Vagina (tissue), 2 donors: Measurements from ENCODE around the gene FBXO10. TPM values are rescaled to one million over a fixed set of nuclear protein-coding genes. Genes with fewer than 3 reads are reported as not detected.

ENCODE experiments used
- DNase-seq, 2 donors: peaks; one replicate each; pipeline ENCODE4 v3.0.0-alpha.2; 2017; ENCODE audit errors: extremely low spot score in 2 of 2
- H3K27ac ChIP-seq: fragments of 200-600 bp; sonication (generic); one replicate; pipeline ENCODE4 v1.5.1; 2019
- H3K27me3 ChIP-seq: fragments of 200-600 bp; sonication (generic); one replicate; pipeline ENCODE4 v1.5.1; 2019
- H3K36me3 ChIP-seq, 2 donors: fragments of 200-600 bp; sonication (generic); one replicate each; pipeline ENCODE4 v1.5.1; 2017 to 2019
- H3K4me1 ChIP-seq: fragments of 200-600 bp; sonication (generic); one replicate; pipeline ENCODE4 v1.5.1; 2019
- H3K4me3 ChIP-seq, 2 donors: fragments of 200-600 bp; sonication (generic); 1 replicate in 1 of 2; 2 replicates in 1 of 2; pipeline ENCODE4 v1.5.1; 2016 to 2019
- H3K9me3 ChIP-seq: fragments of 200-600 bp; sonication (generic); one replicate; pipeline ENCODE4 v1.5.1; 2019
- POLR2A ChIP-seq, 2 donors: fragments of 450-650 bp; IDR thresholded peaks; one replicate each; pipeline ENCODE4 v1.6.1; 2017; ENCODE audit warnings: antibody characterized with exemption in 2 of 2, mild to moderate bottlenecking in 2 of 2, moderate library complexity in 2 of 2
- POLR2AphosphoS5 ChIP-seq, 2 donors: sonication (generic); formaldehyde crosslinking; IDR thresholded peaks; one replicate each; pipeline ENCODE4 v1.9.0; 2017; ENCODE audit warnings: antibody characterized with exemption in 2 of 2, mild to moderate bottlenecking in 2 of 2, low read depth in 1 of 2; ENCODE audit not compliant: insufficient read depth in 1 of 2
- intact Hi-C: fragments of 100-400 bp; cut with DNase I; formaldehyde crosslinking; loops from one replicate; pipeline ENCODE4 v1.15.1; 2023
- total RNA-seq: library from RNA; depleted of rRNA; stranded (reverse); fragments of >200 nt; gene quantifications from one replicate; pipeline ENCODE4 v1.2.3, GENCODE V29; 2016
- TF ChIP-seq, protein P1 (sequence below), 3 experiments: fragments of 450-650 bp in 2 of 3; fragments of 200-600 bp in 1 of 3; sonication (generic) in 1 of 3; IDR thresholded peaks; one replicate each; pipeline ENCODE4 v1.5.1; 2017 to 2019; ENCODE audit warnings: antibody characterized with exemption in 3 of 3, mild to moderate bottlenecking in 2 of 3, moderate library complexity in 2 of 3

The FBXO10 gene
- total RNA-seq, 1 donor from 2014 or later, result 14.0 TPM

DNA sequence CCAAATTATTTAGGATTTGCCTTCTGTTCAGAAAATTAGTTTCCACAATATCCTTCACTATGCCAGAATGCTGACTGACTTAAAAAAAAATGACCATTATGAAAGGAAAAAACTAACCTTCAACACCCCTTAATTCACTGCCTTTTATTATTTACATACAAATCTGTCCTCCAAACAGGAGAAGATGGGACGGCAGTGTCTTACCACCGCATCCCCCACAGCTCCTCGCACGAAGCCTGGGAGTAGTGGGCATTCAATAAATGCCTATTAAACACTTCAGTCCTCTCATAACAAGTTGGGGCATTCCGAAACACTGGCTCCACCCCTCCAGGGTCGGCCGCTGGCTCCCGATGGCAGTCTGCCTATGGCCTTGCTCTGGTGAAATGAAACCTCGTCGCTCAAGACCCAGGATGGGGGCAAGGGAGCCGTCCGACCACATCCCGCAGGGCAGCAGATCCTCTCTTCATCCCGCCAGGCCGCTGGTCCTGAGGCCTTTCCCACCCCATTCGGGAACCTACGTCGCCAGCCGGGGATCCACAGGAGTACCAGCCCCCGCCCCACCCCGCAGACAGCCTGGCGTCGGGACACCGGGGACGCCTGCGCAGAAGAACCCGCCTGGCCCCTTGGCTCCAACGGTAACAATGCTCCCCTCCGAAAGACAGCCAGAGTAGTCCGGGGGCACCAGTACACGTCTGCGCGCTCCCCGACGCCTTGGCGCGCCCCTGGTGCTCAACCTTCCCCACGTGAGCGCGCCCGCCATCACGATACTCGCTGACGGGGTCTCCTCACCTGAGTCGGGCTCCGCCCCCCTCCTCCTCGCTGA, 111.5 kb downstream of the FBXO10 start:
- H3K9me3 ChIP-seq, result no peaks in the 10 kb centered on the region
- TF ChIP-seq, protein P1, sequence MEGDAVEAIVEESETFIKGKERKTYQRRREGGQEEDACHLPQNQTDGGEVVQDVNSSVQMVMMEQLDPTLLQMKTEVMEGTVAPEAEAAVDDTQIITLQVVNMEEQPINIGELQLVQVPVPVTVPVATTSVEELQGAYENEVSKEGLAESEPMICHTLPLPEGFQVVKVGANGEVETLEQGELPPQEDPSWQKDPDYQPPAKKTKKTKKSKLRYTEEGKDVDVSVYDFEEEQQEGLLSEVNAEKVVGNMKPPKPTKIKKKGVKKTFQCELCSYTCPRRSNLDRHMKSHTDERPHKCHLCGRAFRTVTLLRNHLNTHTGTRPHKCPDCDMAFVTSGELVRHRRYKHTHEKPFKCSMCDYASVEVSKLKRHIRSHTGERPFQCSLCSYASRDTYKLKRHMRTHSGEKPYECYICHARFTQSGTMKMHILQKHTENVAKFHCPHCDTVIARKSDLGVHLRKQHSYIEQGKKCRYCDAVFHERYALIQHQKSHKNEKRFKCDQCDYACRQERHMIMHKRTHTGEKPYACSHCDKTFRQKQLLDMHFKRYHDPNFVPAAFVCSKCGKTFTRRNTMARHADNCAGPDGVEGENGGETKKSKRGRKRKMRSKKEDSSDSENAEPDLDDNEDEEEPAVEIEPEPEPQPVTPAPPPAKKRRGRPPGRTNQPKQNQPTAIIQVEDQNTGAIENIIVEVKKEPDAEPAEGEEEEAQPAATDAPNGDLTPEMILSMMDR (IDR thresholded peaks at IDR 0.05), result no peak
- TF ChIP-seq POLR2AphosphoS5 (IDR thresholded peaks at IDR 0.05; ENCODE audit: insufficient read depth in 1 of 2, low read depth in 1 of 2), result peak in 1 of 2 donors; percentile 74
- intact Hi-C loops, result no loop called here
- no peaks in the 10 kb centered on the region for H3K36me3 ChIP-seq
- H3K27ac ChIP-seq, result peak overlapping the region; percentile 97
- H3K27me3 ChIP-seq, result no peaks in the 10 kb centered on the region
- peaks cover 51% of the 10 kb centered on the region for H3K4me1 ChIP-seq
- H3K4me3 ChIP-seq, result peak overlapping the region; percentile 85 to 99
- peak in 1 of 2 donors; percentile 94 for DNase-seq

DNA sequence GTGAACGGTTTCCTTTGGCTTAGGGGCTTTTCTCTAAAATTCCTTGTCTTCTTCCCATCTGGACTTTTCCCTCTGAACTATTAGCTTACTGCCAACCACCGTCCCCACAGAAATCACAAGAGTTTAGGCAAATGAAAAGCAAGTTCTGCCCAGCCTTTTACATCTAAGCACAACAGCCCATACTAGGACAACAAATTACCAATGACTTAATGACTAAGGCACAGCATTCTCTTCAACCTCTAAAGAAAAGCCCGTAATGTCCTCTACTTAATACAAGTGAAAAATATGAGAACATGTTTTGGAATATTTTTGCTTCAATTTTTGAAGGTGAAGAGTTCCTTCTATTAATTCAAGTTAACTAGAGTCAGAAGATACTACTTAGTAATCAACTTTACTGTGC, 112.2 kb downstream of the FBXO10 start:
- Histone ChIP-seq H3K27ac (peak overlapping the region; percentile 97), H3K27me3 (no peaks in the 10 kb centered on the region), H3K4me3 (peak overlapping the region; percentile 85 to 99), H3K4me1 (peaks cover 51% of the 10 kb centered on the region), H3K36me3 (no peaks in the 10 kb centered on the region), H3K9me3 (no peaks in the 10 kb centered on the region)
- intact Hi-C loops, result no loop called here
- no peak for TF ChIP-seq POLR2A (IDR thresholded peaks at IDR 0.05)
- DNase-seq, result no peak

Other genes with a start within 250 kb of the FBXO10 start
- 134 TPM for gene GRHPR, start 153.7 kb downstream of the FBXO10 start, total RNA-seq
- 17.9 TPM for gene ZBTB5, start 110.9 kb downstream of the FBXO10 start, total RNA-seq
- 12.3 TPM for gene POLR1E, start 90.4 kb downstream of the FBXO10 start, total RNA-seq
- 70.7 TPM for gene TOMM5, start 16.2 kb upstream of the FBXO10 start, total RNA-seq
- gene FRMPD1, start 74.6 kb upstream of the FBXO10 start, total RNA-seq, result 0.98 TPM
- gene TRMT10B, start 177.4 kb upstream of the FBXO10 start, total RNA-seq, result 4.7 TPM
- 77.8 TPM for gene EXOSC3, start 208.7 kb upstream of the FBXO10 start, total RNA-seq
- gene DCAF10, start 224.4 kb upstream of the FBXO10 start, total RNA-seq, result 27.5 TPM